GM12878 (cell line): ENCODE data around the gene ANXA9.

Experiments used
- ATF7 ChIP-seq: fragments of 450-650 bp; IDR thresholded peaks from 2 replicates; pipeline ENCODE4 v1.6.1; 2016; ENCODE audit warnings: low read depth, mild to moderate bottlenecking
- CTCF ChIP-seq, 3 experiments: IDR thresholded peaks in 2 of 3; conservative IDR thresholded peaks in 1 of 3; 2 replicates each; pipeline ENCODE4 v1.5.1; 2011; ENCODE audit warnings: low read depth in 3 of 3, low read length in 3 of 3, mild to moderate bottlenecking in 3 of 3, control low read depth in 2 of 3, moderate library complexity in 2 of 3, inconsistent platforms in 1 of 3, mixed read lengths in 1 of 3; ENCODE audit not compliant: control insufficient read depth in 2 of 3, insufficient read depth in 1 of 3; ENCODE audit errors: extremely low read depth in 1 of 3
- MYC ChIP-seq: IDR thresholded peaks from 2 replicates; pipeline ENCODE4 v1.6.1; 2011; ENCODE audit warnings: mild to moderate bottlenecking, low read length, moderate library complexity, inconsistent platforms; ENCODE audit not compliant: insufficient read depth, insufficient replicate concordance, insufficient read length, severe bottlenecking
- NFIC ChIP-seq: IDR thresholded peaks from 2 replicates; pipeline ENCODE4 v1.6.1; 2012; ENCODE audit warnings: low read depth, mild to moderate bottlenecking, inconsistent platforms, low read length, moderate library complexity
- POLR2AphosphoS2 ChIP-seq: IDR thresholded peaks from 2 replicates; pipeline ENCODE4 v1.6.1; 2011; ENCODE audit warnings: low read depth, mild to moderate bottlenecking, low read length, improper control_type of control experiment, moderate library complexity
- POLR2AphosphoS5 ChIP-seq: IDR thresholded peaks from 2 replicates; pipeline ENCODE4 v1.6.1; 2011; ENCODE audit warnings: mild to moderate bottlenecking, low read length, inconsistent platforms
- SMC3 ChIP-seq: IDR thresholded peaks from 2 replicates; pipeline ENCODE4 v1.6.1; 2011; ENCODE audit warnings: low read length, improper control_type of control experiment, borderline replicate concordance
- SUZ12 ChIP-seq: fragments of 200-600 bp; sonication (generic); IDR thresholded peaks from one replicate; pipeline ENCODE4 v1.6.1; 2018; ENCODE audit warnings: antibody characterized with exemption, mild to moderate bottlenecking; ENCODE audit not compliant: unreplicated experiment
- TF ChIP-seq, protein P1 (sequence below): fragments of 150-350 bp; IDR thresholded peaks from 2 replicates; pipeline ENCODE4 v1.6.1; 2016; ENCODE audit warnings: low read depth, low read length

DNA sequence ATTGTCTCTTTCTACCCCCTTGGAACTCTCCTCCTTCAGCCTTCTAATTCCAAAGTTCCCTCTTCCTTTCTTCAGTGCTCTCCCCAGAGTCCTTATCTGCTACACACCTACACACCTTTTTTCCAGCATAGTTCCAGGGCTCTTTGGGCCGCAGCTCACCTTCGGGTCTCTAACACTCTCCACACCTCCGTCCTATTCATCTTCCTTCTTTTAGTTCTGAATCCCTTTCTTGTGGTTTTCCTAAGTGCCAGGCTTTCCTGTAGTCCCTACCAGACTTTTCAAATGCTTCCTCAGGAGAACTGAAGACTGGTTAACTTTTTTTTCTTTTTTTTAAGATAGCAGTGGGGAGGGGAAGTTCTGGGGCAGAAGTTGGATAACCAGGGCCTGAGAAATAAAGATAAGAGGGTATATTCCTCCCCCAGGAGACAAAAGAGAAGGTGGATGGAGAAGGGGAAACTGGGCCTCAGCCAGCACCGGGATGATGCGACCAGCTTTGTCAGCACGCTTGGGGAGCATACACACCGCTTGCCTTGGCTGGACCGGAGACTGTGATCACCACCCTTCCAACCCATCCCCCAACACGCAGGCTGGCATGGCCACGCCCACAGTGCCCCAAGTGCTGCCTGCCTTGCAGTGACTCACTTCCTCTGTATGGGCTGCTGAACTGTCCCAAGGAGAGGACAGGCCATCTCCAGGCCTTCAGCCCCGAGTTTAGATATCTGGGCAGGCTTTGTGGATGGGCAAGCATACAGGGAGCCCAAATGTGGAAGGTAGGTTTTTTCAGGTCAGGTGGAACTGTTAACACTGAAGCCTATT lies 5.0 kb upstream of the ANXA9 start:
- TF ChIP-seq CTCF (IDR thresholded peaks at IDR 0.05 in 2 of 3, conservative IDR thresholded peaks at IDR 0.05 in 1 of 3; ENCODE audit: control insufficient read depth in 2 of 3, extremely low read depth in 1 of 3, insufficient read depth in 1 of 3, low read depth in 3 of 3, low read length in 3 of 3) (no peak), ATF7 (no peak), POLR2AphosphoS5 (no peak), POLR2AphosphoS2 (no peak), SMC3 (no peak), MYC (no peak), NFIC (no peak), SUZ12 (no peak)
- TF ChIP-seq, protein P1, sequence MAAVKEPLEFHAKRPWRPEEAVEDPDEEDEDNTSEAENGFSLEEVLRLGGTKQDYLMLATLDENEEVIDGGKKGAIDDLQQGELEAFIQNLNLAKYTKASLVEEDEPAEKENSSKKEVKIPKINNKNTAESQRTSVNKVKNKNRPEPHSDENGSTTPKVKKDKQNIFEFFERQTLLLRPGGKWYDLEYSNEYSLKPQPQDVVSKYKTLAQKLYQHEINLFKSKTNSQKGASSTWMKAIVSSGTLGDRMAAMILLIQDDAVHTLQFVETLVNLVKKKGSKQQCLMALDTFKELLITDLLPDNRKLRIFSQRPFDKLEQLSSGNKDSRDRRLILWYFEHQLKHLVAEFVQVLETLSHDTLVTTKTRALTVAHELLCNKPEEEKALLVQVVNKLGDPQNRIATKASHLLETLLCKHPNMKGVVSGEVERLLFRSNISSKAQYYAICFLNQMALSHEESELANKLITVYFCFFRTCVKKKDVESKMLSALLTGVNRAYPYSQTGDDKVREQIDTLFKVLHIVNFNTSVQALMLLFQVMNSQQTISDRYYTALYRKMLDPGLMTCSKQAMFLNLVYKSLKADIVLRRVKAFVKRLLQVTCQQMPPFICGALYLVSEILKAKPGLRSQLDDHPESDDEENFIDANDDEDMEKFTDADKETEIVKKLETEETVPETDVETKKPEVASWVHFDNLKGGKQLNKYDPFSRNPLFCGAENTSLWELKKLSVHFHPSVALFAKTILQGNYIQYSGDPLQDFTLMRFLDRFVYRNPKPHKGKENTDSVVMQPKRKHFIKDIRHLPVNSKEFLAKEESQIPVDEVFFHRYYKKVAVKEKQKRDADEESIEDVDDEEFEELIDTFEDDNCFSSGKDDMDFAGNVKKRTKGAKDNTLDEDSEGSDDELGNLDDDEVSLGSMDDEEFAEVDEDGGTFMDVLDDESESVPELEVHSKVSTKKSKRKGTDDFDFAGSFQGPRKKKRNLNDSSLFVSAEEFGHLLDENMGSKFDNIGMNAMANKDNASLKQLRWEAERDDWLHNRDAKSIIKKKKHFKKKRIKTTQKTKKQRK, result no peak
